ENCODE measurements around the gene ALDH18A1. TPM values are rescaled to one million over a fixed set of nuclear protein-coding genes. Genes with fewer than 3 reads are reported as not detected.

ALDH18A1 gene
- 25.3 TPM for total RNA-seq
- long read RNA-seq, transcript ALDH18A1-202 (18 exons, 3,359 nt): major isoform, 24 of 37 reads
- long read RNA-seq, partial matches to known transcripts: 5 of 37 reads
- long read RNA-seq, other reads (novel, unspliced or antisense): 4 of 37 reads

DNA sequence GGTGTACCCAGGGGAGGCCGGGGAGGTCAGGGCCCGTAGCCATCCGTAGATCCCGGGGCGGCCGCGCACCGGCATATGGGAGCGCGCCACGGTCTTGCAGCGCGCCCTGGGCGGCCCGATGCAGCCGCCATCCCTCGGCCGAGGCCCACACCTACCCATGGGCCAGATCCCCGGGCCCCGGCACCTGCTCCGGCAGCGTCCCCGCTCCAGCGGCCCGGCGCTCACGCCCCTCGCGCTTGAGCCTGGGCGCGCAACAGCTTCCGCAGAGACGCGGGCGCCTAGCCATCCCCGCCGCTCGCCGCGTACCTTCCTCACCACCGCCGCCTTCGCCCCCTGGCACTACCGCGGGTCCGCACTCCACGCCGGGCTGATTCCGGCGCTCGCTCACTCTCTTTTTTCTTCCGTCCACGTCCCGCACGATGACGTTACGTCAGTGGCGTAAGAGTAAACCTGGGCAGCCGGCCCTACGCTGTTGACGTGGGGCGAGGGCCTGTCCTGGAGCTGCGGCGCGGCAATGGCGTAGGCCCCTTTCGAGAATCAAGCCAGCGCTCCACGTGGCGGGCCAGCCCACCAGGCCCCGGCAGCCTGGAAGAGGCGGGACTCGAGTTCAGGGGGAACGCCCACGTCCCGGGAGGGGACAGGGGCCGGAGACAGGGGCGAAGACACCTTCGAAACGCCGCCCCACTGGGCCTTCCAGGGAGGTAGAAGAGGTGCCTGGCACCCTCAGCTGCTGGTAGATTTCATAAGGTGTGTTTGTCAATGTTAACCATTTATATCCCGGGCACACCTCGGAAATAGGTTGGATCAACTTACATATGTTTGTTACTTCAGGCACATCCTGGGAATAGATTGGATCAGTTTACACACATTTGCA lies at the start of gene ALDH18A1:
ALDH18A1 (minus strand) TSS at position 421 of the 874 bp plus-strand sequence. CDS start 3,334 bp downstream, outside the sequence.
- H3K4me3 ChIP-seq: peak within 1 kb of the TSS; percentile 99
- TF ChIP-seq, protein P1, sequence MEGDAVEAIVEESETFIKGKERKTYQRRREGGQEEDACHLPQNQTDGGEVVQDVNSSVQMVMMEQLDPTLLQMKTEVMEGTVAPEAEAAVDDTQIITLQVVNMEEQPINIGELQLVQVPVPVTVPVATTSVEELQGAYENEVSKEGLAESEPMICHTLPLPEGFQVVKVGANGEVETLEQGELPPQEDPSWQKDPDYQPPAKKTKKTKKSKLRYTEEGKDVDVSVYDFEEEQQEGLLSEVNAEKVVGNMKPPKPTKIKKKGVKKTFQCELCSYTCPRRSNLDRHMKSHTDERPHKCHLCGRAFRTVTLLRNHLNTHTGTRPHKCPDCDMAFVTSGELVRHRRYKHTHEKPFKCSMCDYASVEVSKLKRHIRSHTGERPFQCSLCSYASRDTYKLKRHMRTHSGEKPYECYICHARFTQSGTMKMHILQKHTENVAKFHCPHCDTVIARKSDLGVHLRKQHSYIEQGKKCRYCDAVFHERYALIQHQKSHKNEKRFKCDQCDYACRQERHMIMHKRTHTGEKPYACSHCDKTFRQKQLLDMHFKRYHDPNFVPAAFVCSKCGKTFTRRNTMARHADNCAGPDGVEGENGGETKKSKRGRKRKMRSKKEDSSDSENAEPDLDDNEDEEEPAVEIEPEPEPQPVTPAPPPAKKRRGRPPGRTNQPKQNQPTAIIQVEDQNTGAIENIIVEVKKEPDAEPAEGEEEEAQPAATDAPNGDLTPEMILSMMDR (IDR thresholded peaks at IDR 0.05): no peak
- peak; percentile 97 to 98 for ATAC-seq
- H3K9me3 ChIP-seq: no peaks in the 10 kb centered on the region
- H3K27me3 ChIP-seq (ENCODE audit: low read depth): no peaks in the 10 kb centered on the region
- peak within 1 kb of the TSS; percentile 61 for H3K27ac ChIP-seq
- H3K36me3 ChIP-seq: peaks cover 9% of the 10 kb centered on the region
- peaks cover 20% of the 10 kb centered on the region for H3K4me1 ChIP-seq
- intact Hi-C loops (cut with DNase I): no loop called here
- DNase-seq: peak; percentile 92

- TF ChIP-seq, protein P1 (IDR thresholded peaks at IDR 0.05): no peak
- intact Hi-C loops (cut with DNase I): no loop called here
- Histone ChIP-seq H3K4me1 (no peaks in the 10 kb centered on the region), H3K4me3 (no peak overlapping the region), H3K36me3 (no peaks in the 10 kb centered on the region), H3K27ac (no peak overlapping the region), H3K27me3 (ENCODE audit: low read depth) (no peaks in the 10 kb centered on the region), H3K9me3 (no peaks in the 10 kb centered on the region)
- ATAC-seq (no peak), DNase-seq (no peak)
Measured at GRCh38 chr10:95698415-95698814, 41.9 kb upstream of the ALDH18A1 start.

DNA sequence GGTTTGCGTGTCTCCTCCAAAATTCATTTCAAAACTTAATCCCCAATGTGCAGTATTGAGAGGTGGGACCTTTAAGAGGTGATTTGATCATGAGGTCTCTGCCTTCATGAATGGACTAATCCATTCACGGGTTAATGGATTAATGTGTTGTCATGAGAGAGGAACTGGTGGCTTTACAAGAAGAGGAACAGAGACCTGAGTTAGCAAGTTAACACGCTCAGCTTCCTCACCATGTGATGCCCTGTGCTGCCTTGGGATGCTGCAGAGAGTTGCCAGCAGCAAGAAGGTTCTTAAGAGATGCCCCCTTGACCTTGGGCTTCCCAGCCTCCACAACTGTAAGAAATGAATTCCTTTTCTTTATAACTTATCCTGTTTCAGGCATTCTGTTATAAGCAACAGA lies 40.9 kb upstream of the ALDH18A1 start:
- intact Hi-C loops (cut with DNase I): no loop called here
- DNase-seq (peak; percentile 53), ATAC-seq (no peak)
- Histone ChIP-seq H3K4me1 (peaks cover 8% of the 10 kb centered on the region), H3K4me3 (no peak overlapping the region), H3K27ac (no peak overlapping the region), H3K9me3 (no peaks in the 10 kb centered on the region), H3K27me3 (ENCODE audit: low read depth) (no peaks in the 10 kb centered on the region), H3K36me3 (no peaks in the 10 kb centered on the region)
- TF ChIP-seq, protein P1 (IDR thresholded peaks at IDR 0.05): no peak

DNA sequence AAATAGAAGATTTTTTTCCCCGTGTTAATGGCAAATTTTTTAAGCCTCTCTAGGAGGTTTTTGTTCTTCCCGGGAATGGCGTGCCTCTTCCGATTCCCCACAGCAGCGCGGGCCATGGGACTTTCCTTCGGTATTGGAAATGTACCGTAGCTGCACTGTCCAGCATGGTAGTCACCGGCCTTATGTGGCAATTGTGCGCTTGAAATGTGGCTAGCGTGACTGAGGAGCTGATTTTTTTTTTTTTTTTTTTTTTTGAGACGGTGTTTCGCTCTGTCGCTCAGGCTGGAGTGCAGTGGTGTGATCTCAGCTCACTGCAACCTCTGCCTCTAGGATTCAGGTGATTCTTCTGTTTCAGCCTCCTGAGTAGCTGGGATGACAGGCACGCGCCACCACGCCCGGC lies 38.2 kb upstream of the ALDH18A1 start:
- H3K4me3 ChIP-seq: peak overlapping the region; percentile 69
- ATAC-seq (no peak), DNase-seq (no peak)
- intact Hi-C loops (cut with DNase I): no loop called here
- TF ChIP-seq, protein P1 (IDR thresholded peaks at IDR 0.05): no peak
- H3K36me3 ChIP-seq: peaks cover 24% of the 10 kb centered on the region
- H3K9me3 ChIP-seq: no peaks in the 10 kb centered on the region
- no peak overlapping the region for H3K27ac ChIP-seq
- H3K27me3 ChIP-seq (ENCODE audit: low read depth): no peaks in the 10 kb centered on the region
- peaks cover 12% of the 10 kb centered on the region for H3K4me1 ChIP-seq

DNA sequence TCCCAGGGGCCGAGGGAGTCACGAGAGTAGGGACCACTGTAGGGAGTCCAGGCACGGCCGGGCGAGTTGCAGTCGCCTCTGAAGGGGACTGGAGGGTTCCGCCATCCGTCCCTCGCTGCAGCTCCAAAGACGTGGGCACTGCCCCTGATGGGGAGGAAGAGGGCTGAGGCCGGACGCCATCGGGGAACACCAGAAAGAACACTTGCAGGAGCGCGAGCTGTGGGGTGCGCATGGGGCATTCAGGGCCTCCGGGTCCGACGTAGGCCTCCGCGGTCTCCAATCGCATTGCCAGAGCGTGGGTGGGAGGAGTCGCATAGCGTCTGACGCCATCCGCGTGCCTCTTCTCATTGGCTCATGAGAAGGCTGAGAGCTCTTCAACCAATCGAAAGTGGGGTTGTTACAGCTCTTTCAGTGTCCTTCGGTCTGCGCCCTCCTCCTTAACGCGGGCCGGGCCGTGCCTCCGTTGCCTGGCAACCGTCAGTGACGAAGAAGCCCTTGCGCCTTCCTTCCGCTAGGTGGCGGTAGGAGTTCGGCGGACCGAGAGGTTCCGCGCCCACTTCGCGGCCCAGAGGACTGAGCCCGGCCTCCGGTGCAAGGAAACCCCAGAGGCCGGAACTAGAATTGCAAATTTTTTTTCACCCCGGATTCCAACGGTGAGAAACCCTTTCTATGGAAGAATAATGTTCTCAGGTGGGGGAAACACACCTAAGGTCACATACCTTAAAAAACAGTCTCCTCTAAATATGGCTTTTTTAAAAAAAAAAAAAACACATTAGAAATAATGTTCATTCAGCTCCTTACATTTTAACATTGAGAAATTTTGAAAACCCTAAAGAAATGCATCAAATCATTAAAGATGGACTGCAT lies 37.4 kb upstream of the ALDH18A1 start, which contains the start of gene TCTN3:
TCTN3 (minus strand) TSS at position 260 of the 867 bp plus-strand sequence; CDS start at position 232, 28 bp downstream.
- peak within 1 kb of the TSS; percentile 69 for H3K4me3 ChIP-seq
- H3K27me3 ChIP-seq (ENCODE audit: low read depth): no peaks in the 10 kb centered on the region
- DNase-seq (peak; percentile 98), ATAC-seq (peak; percentile 100)
- intact Hi-C loops (cut with DNase I): no loop called here
- H3K27ac ChIP-seq: peak within 1 kb of the TSS; percentile 84
- peaks cover 12% of the 10 kb centered on the region for H3K4me1 ChIP-seq
- TF ChIP-seq, protein P1 (IDR thresholded peaks at IDR 0.05): peak; percentile 99
- H3K36me3 ChIP-seq: peaks cover 32% of the 10 kb centered on the region
- H3K9me3 ChIP-seq: no peaks in the 10 kb centered on the region

Measured in lower lobe of right lung (tissue), 2 donors.